Neural progenitor cell (in vitro differentiated cells): ENCODE measurements around the gene UBAP2.

Experiments
- CTCF ChIP-seq: fragments of 200-600 bp; sonication (generic); IDR thresholded peaks from 2 replicates; pipeline ENCODE4 v1.5.1; 2017; ENCODE audit warnings: antibody characterized with exemption, mild to moderate bottlenecking
- EZH2 ChIP-seq: fragments of 200-600 bp; sonication (generic); IDR thresholded peaks from 2 replicates; pipeline ENCODE4 v1.6.1; 2017; ENCODE audit warnings: antibody characterized with exemption, mild to moderate bottlenecking, moderate library complexity
- EZH2phosphoT487 ChIP-seq: fragments of 200-600 bp; sonication (generic); IDR thresholded peaks from 2 replicates; pipeline ENCODE4 v1.6.1; 2017; ENCODE audit warnings: antibody characterized with exemption

GRCh38 chr9:33917036-33917435, 131.7 kb downstream of the UBAP2 start:
- TF ChIP-seq CTCF (no peak), EZH2 (no peak), EZH2phosphoT487 (no peak)
